Heart left ventricle (tissue), 16 donors: ENCODE measurements around the gene ZNF365. TPM values are rescaled to one million over a fixed set of nuclear protein-coding genes. Genes with fewer than 3 reads are reported as not detected.

Source experiments
- ATAC-seq, 4 donors: fragments of 200-7000 bp; cut with Tn5 transposase; one replicate each; pipeline ENCODE4 v1.9.1; 2020 to 2022; ENCODE audit warnings: moderate library complexity in 4 of 4, mild to moderate bottlenecking in 3 of 4, moderate number of reproducible peaks in 1 of 4
- DNase-seq, 5 donors: peaks; one replicate each; pipeline ENCODE4 v3.0.0-alpha.2; 2020
- H3K27ac ChIP-seq, 12 donors: fragments of 200-600 bp; sonication (generic) in 4 of 12; one replicate each; pipeline versions ENCODE4 v1.5.0 to v1.8.0; 2016 to 2022; ENCODE audit warnings: mild to moderate bottlenecking in 2 of 12
- H3K27me3 ChIP-seq, 9 donors: fragments of 200-600 bp; sonication (generic) in 2 of 9; one replicate each; pipeline versions ENCODE4 v1.5.1 to v1.8.0; 2016 to 2022; ENCODE audit warnings: mild to moderate bottlenecking in 3 of 9
- H3K36me3 ChIP-seq, 9 donors: fragments of 200-600 bp; sonication (generic) in 2 of 9; one replicate each; pipeline versions ENCODE4 v1.5.0 to v1.8.0; 2018 to 2022; ENCODE audit warnings: mild to moderate bottlenecking in 2 of 9
- H3K4me1 ChIP-seq, 12 donors: fragments of 200-600 bp; sonication (generic) in 4 of 12; one replicate each; pipeline versions ENCODE4 v1.5.0 to v1.8.0; 2016 to 2022; ENCODE audit warnings: mild to moderate bottlenecking in 3 of 12
- H3K4me3 ChIP-seq, 12 donors: fragments of 200-600 bp; sonication (generic) in 4 of 12; one replicate each; pipeline versions ENCODE4 v1.5.0 to v1.8.0; 2017 to 2022; ENCODE audit warnings: mild to moderate bottlenecking in 9 of 12, moderate library complexity in 4 of 12
- H3K9me3 ChIP-seq, 12 donors: fragments of 200-600 bp; sonication (generic) in 4 of 12; one replicate each; pipeline versions ENCODE4 v1.5.0 to v1.8.0; 2016 to 2022; ENCODE audit warnings: mild to moderate bottlenecking in 1 of 12
- CTCF ChIP-seq, 12 donors: fragments of 200-600 bp; sonication (generic) in 4 of 12; IDR thresholded peaks; one replicate each; pipeline versions ENCODE4 v1.5.0 to v1.8.0; 2018 to 2022; ENCODE audit warnings: antibody characterized with exemption in 12 of 12, mild to moderate bottlenecking in 5 of 12
- POLR2A ChIP-seq, 2 donors: fragments of 450-650 bp; IDR thresholded peaks; one replicate each; pipeline ENCODE4 v1.6.1; 2017; ENCODE audit warnings: antibody characterized with exemption in 2 of 2, mild to moderate bottlenecking in 2 of 2, moderate library complexity in 2 of 2
- WGBS, 4 donors: extraction: QIAGEN DNeasy Blood & Tissue Kit in 2 of 4; methylation state at CpG; one replicate each; pipeline versions ENCODE4 v1.1.5 to v1.1.7; 2013 to 2018; 5-methylcytosine and 5-hydroxymethylcytosine counted together
- intact Hi-C, 10 donors: fragments of 100-400 bp; cut with DNase I; formaldehyde crosslinking; loops; one replicate each; pipeline versions ENCODE4 v1.11.1 to v1.14.2; 2022
- polyA plus RNA-seq, 2 donors: library from polyadenylated mRNA; stranded (reverse); fragments of 200-250 nt; gene quantifications; one replicate each; pipeline ENCODE4 v1.2.3, GENCODE V29; 2013
- total RNA-seq, 9 donors: library from RNA; depleted of rRNA in 2 of 9; stranded (reverse); fragments of >200 nt in 2 of 9; fragmentation: NEBNext Ultra II Directional in 3 of 9; extraction: Animal tissue kit (Norgen Biotek cat#: 25700) in 3 of 9; gene quantifications; one replicate each; pipeline versions ENCODE4 v1.1.0 to v1.2.4, GENCODE V29; 2016 to 2023
- donor health status: ischemic (EF 13 %, LVEDD 7.1; RV severe dilation, severe dysfunction).
- donor health status: healthy with polysubstance abuse.
- donor health status: DM: no; HTN: yes; CAD: no.
- donor health status: DM: no; HTN: no; CAD: no.
- donor health status: ischemic (EF 25% LVEDD 6.9; RV normal size, moderate dysfunction).
- donor health status: ischemic (EF 25% LVEDD 5.7; RV mildly dilated, moderate dysfunction).
- donor health status: healthy.
- donor health status: DM: yes; HTN: yes; CAD: no.
- donor health status: ischemic (EF 35%, LVEDD 5.7; RV mildly dilated, moderate dysfunction).
- donor health status: nonischemic (EF 11% LVEDD 7.7; RV severe dilation, severe dysfunction).
- donor health status: DM: yes; HTN: yes; CAD: no.
- donor health status: PGD.
- donor health status: ischemic (EF 29% LVEDD 5.4; RV normal size, mild dysfunction).
- donor health status: nonischemic (EF 23%, LVEDD 6.1; RV moderate dilation, normal function).

ZNF365 gene
- total and polyA plus RNA-seq, 11 donors = 0.08 to 0.63 (median 0.27) TPM; not detected in 3

GRCh38 chr10:62426600-62426999 is 52.4 kb downstream of the ZNF365 start:
- no peak for ATAC-seq
- 55 to 69% (median 58%) methylated on average over 3 of the region's 3 CpGs for WGBS, 4 donors
- Histone ChIP-seq H3K36me3 (no peaks in the 10 kb centered on the region), H3K4me1 (peaks cover 0 to 4% (median 0%) of the 10 kb centered on the region in 12 donors), H3K9me3 (no peaks in the 10 kb centered on the region), H3K4me3 (no peak overlapping the region), H3K27ac (no peak overlapping the region), H3K27me3 (no peaks in the 10 kb centered on the region)
- intact Hi-C loops = loop anchor here in 1 of 10 donors (10.0 kb wide), 1 partner anchor 142 kb away; no protein-coding TSS in a partner anchor
- no peak for DNase-seq
- TF ChIP-seq POLR2A (IDR thresholded peaks at IDR 0.05) (no peak), CTCF (IDR thresholded peaks at IDR 0.05) (no peak)

DNA sequence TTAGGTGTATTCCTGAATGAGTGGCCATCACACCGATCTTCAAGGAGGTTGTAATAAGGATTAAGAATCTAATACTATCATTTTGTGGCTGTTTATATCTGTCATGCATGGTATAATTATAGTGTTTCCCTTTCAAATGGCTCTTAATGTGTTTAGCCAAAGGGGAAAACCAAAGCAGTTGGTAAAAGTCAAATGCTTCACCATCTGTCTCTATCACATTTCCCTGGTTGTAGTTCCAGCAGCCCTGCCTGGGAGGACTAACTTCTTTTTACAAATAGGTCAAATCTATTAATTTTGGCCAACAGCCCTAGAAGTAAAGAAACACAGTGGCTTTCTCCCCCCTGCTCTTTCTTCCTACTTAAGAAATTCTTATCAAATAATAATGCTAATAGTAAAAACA is 56.7 kb downstream of the ZNF365 start:
- DNase-seq (no peak), ATAC-seq (no peak)
- Histone ChIP-seq H3K4me3 (no peak overlapping the region), H3K27me3 (no peaks in the 10 kb centered on the region), H3K36me3 (no peaks in the 10 kb centered on the region), H3K27ac (no peak overlapping the region), H3K4me1 (peaks cover 0 to 10% (median 0%) of the 10 kb centered on the region in 12 donors), H3K9me3 (no peaks in the 10 kb centered on the region)
- intact Hi-C loops = loop anchor here in 5 of 10 donors (10.0 kb wide), 4 partner anchors 124 to 654 kb away; no protein-coding TSS in a partner anchor
- TF ChIP-seq POLR2A (IDR thresholded peaks at IDR 0.05) = no peak
- no peak for TF ChIP-seq CTCF (IDR thresholded peaks at IDR 0.05)
- WGBS, 4 donors = 50 to 100% (median 96%) methylated on average over 1 of the region's 1 CpG

- H3K4me1 ChIP-seq = peaks cover 0 to 10% (median 0%) of the 10 kb centered on the region in 12 donors
- peak overlapping the region in 6 of 12 donors; percentile 41 to 54 (median 48) for H3K27ac ChIP-seq
- WGBS, 4 donors = 68 to 76% (median 71%) methylated on average over 5 of the region's 5 CpGs
- TF ChIP-seq POLR2A (IDR thresholded peaks at IDR 0.05) (no peak), CTCF (IDR thresholded peaks at IDR 0.05) (no peak)
- no peaks in the 10 kb centered on the region for H3K36me3 ChIP-seq
- H3K4me3 ChIP-seq = no peak overlapping the region
- H3K9me3 ChIP-seq = no peaks in the 10 kb centered on the region
- DNase-seq (peak; percentile 32 to 59 (median 47)), ATAC-seq (peak; percentile 41 to 93 (median 64))
- H3K27me3 ChIP-seq = no peaks in the 10 kb centered on the region
- intact Hi-C loops = loop anchor here in 5 of 10 donors (10.0 kb wide), 4 partner anchors 122 to 652 kb away; no protein-coding TSS in a partner anchor
Observed at GRCh38 chr10:62433181-62433692, 59.1 kb downstream of the ZNF365 start.

DNA sequence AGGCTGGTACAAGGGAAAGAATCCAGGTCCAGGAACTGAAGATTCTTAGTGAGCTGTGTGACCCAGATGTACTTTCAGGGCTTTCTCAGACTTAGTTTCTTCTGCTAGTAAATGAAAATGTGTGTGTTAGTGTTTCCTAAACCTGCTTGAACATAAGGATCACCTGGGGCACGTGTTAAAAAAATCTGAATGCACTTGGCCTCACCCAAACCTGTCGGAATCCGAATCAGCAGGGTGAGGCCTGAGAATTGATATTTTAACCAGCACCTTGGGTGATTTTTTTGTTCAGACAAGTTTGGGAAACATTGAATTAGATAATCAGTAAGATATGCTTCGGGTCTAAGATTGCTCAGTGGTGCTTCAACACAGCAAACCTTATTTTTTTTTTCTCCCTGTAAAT is 59.7 kb downstream of the ZNF365 start:
- 83 to 92% (median 85%) methylated on average over 4 of the region's 4 CpGs for WGBS, 4 donors
- H3K27me3 ChIP-seq = no peaks in the 10 kb centered on the region
- no peak for DNase-seq
- H3K27ac ChIP-seq = peak overlapping the region in 5 of 12 donors; percentile 28 to 50 (median 42)
- no peak for TF ChIP-seq CTCF (IDR thresholded peaks at IDR 0.05)
- TF ChIP-seq POLR2A (IDR thresholded peaks at IDR 0.05) = no peak
- no peak for ATAC-seq
- H3K4me1 ChIP-seq = peaks cover 0 to 10% (median 0%) of the 10 kb centered on the region in 12 donors
- no peak overlapping the region for H3K4me3 ChIP-seq
- H3K9me3 ChIP-seq = no peaks in the 10 kb centered on the region
- intact Hi-C loops = loop anchor here in 5 of 10 donors (10.0 kb wide), 4 partner anchors 121 to 651 kb away; no protein-coding TSS in a partner anchor
- H3K36me3 ChIP-seq = no peaks in the 10 kb centered on the region
